ENCODE measurements around the gene SSTR4. TPM values are rescaled to one million over a fixed set of nuclear protein-coding genes. Genes with fewer than 3 reads are reported as not detected.
"Not testable (repeated sequence)": the region's sequence is repeated elsewhere in the genome, so short reads cannot be mapped to it uniquely, and the experiment has no call there.

The SSTR4 gene, protein sequence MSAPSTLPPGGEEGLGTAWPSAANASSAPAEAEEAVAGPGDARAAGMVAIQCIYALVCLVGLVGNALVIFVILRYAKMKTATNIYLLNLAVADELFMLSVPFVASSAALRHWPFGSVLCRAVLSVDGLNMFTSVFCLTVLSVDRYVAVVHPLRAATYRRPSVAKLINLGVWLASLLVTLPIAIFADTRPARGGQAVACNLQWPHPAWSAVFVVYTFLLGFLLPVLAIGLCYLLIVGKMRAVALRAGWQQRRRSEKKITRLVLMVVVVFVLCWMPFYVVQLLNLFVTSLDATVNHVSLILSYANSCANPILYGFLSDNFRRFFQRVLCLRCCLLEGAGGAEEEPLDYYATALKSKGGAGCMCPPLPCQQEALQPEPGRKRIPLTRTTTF
- not detected for total RNA-seq
- long read RNA-seq: 0 reads

GRCh38 chr20:23034721-23035671, at the start of gene SSTR4:
Gene SSTR4, plus strand, starts transcription at chr20:23035312. Its CDS starts 172 bp downstream, at chr20:23035484.
- TF ChIP-seq, protein P1, sequence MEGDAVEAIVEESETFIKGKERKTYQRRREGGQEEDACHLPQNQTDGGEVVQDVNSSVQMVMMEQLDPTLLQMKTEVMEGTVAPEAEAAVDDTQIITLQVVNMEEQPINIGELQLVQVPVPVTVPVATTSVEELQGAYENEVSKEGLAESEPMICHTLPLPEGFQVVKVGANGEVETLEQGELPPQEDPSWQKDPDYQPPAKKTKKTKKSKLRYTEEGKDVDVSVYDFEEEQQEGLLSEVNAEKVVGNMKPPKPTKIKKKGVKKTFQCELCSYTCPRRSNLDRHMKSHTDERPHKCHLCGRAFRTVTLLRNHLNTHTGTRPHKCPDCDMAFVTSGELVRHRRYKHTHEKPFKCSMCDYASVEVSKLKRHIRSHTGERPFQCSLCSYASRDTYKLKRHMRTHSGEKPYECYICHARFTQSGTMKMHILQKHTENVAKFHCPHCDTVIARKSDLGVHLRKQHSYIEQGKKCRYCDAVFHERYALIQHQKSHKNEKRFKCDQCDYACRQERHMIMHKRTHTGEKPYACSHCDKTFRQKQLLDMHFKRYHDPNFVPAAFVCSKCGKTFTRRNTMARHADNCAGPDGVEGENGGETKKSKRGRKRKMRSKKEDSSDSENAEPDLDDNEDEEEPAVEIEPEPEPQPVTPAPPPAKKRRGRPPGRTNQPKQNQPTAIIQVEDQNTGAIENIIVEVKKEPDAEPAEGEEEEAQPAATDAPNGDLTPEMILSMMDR (IDR thresholded peaks at IDR 0.05): no peak
- Histone ChIP-seq H3K27ac (no peak within 1 kb of the TSS), H3K9me3 (no peaks in the 10 kb centered on the region), H3K27me3 (peaks cover 16% of the 10 kb centered on the region), H3K4me1 (no peaks in the 10 kb centered on the region), H3K4me3 (no peak within 1 kb of the TSS), H3K36me3 (no peaks in the 10 kb centered on the region)
- intact Hi-C loops (cut with DNase I): no loop called here
- no peak for DNase-seq
- ATAC-seq: peak; percentile 7

GRCh38 chr20:22986601-22987000, 48.5 kb upstream of the SSTR4 start:
- Histone ChIP-seq H3K9me3 (no peaks in the 10 kb centered on the region), H3K27ac (no peak overlapping the region), H3K4me3 (no peak overlapping the region), H3K27me3 (no peaks in the 10 kb centered on the region), H3K36me3 (no peaks in the 10 kb centered on the region), H3K4me1 (peaks cover 4% of the 10 kb centered on the region)
- intact Hi-C loops (cut with DNase I): no loop called here
- DNase-seq: no peak
- TF ChIP-seq, protein P1 (IDR thresholded peaks at IDR 0.05): no peak
- no peak for ATAC-seq

- H3K4me1 ChIP-seq; H3K4me3 ChIP-seq; DNase-seq; H3K36me3 ChIP-seq; H3K27me3 ChIP-seq; H3K27ac ChIP-seq; H3K9me3 ChIP-seq; intact Hi-C loops (cut with DNase I); ATAC-seq: not testable (repeated sequence)
Observed at GRCh38 chr20:22991424-22991823, 43.7 kb upstream of the SSTR4 start.

- Histone ChIP-seq H3K27me3 (no peaks in the 10 kb centered on the region), H3K9me3 (no peaks in the 10 kb centered on the region), H3K4me3 (no peak overlapping the region), H3K27ac (no peak overlapping the region), H3K4me1 (no peaks in the 10 kb centered on the region), H3K36me3 (no peaks in the 10 kb centered on the region)
- no peak for DNase-seq
- intact Hi-C loops (cut with DNase I): no loop called here
- TF ChIP-seq, protein P1 (IDR thresholded peaks at IDR 0.05): no peak
- ATAC-seq: no peak
Observed at GRCh38 chr20:22993823-22994222, 41.3 kb upstream of the SSTR4 start.

DNA sequence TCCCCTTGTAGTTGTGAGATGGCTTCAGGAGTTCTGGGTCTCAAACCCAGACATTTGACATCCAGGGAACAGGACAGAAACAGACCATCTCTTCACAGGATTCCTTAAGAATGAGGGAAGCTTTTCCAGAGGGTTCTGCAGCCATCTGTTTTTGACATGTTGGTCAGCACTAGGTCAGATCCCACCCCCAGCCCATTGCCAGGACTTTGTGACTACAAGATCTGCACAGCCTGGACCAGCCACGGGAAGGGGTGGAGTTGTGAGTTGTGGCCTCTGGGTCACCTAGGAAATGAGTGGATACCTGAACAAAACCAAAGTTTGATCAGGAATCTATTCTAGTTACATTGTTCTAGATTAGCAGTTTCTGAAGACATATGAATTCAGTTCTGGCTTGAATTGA, 39.2 kb upstream of the SSTR4 start:
- DNase-seq: no peak
- no peaks in the 10 kb centered on the region for H3K9me3 ChIP-seq
- no peaks in the 10 kb centered on the region for H3K27me3 ChIP-seq
- no peaks in the 10 kb centered on the region for H3K4me1 ChIP-seq
- no peak for ATAC-seq
- no peak overlapping the region for H3K4me3 ChIP-seq
- TF ChIP-seq, protein P1 (IDR thresholded peaks at IDR 0.05): no peak
- no peak overlapping the region for H3K27ac ChIP-seq
- no peaks in the 10 kb centered on the region for H3K36me3 ChIP-seq
- intact Hi-C loops (cut with DNase I): no loop called here

GRCh38 chr20:22998476-22998875, 36.6 kb upstream of the SSTR4 start:
- no peaks in the 10 kb centered on the region for H3K9me3 ChIP-seq
- no peaks in the 10 kb centered on the region for H3K4me1 ChIP-seq
- TF ChIP-seq, protein P1 (IDR thresholded peaks at IDR 0.05): no peak
- intact Hi-C loops (cut with DNase I): no loop called here
- ATAC-seq: no peak
- DNase-seq: no peak
- no peak overlapping the region for H3K4me3 ChIP-seq
- no peaks in the 10 kb centered on the region for H3K27me3 ChIP-seq
- no peak overlapping the region for H3K27ac ChIP-seq
- no peaks in the 10 kb centered on the region for H3K36me3 ChIP-seq

All from upper lobe of right lung (tissue), 1 donor.